Mucosa of stomach (tissue), 1 donor: ENCODE measurements around the gene CSTF1.

Source experiments
- H3K27me3 ChIP-seq: one replicate; pipeline ENCODE4 v1.7.0; 2013; ENCODE audit warnings: mild to moderate bottlenecking, low read length; ENCODE audit not compliant: control insufficient read depth, insufficient read depth
- H3K36me3 ChIP-seq: one replicate; pipeline ENCODE4 v1.7.0; 2013; ENCODE audit warnings: low read length; ENCODE audit not compliant: control insufficient read depth, insufficient read depth
- H3K4me1 ChIP-seq: one replicate; pipeline ENCODE4 v1.7.0; 2013; ENCODE audit warnings: mild to moderate bottlenecking, low read length; ENCODE audit not compliant: control insufficient read depth, insufficient read depth
- H3K4me3 ChIP-seq: one replicate; pipeline ENCODE4 v1.7.0; 2013; ENCODE audit warnings: low read length
- H3K9ac ChIP-seq: one replicate; pipeline ENCODE4 v1.7.0; 2013; ENCODE audit warnings: mild to moderate bottlenecking, low read length, moderate library complexity
- H3K9me3 ChIP-seq: one replicate; pipeline ENCODE4 v1.7.0; 2013; ENCODE audit warnings: mild to moderate bottlenecking, low read length, moderate library complexity; ENCODE audit not compliant: control insufficient read depth
- donor health status: Pancreatic carcinoma.

The CSTF1 gene

DNA sequence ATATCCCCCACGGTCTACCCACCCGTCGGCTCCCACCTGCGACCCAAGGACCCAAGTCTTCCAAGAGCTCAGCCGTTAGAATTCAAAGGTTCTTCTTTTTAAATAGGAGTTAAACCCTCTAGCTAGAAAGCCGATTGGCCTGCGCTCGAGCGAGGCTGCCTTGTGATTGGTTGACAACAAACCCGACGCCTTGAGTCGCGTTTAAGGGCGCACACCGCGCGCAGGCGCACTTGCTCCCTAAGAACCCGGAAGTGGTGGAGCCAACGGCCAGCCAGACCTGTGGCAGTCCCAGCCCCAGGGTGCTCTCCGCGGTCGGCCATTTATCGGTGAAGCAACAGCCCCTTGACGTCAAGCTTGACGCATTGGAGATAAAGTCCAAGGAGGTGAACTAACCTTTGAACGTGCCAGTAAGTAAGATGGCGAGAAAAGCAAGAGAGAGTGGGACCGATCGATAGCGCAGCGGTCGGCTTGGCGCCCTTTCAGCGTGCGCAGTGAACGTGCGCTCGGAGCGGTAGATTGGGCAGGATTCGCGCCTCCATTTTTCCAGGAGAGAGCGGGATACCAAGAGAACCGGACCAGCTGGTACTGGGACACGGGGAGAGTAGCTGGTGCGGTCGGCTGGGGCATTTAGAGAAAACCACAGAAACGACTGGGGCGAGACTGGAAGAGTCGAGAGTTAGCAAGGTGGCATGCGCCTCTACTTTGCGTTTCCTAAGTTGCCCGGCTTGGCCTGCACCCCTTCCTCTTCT is at the start of gene CSTF1, which contains the start of gene AURKA:
TSS of gene CSTF1 (plus strand) at position 514 of the 749 bp plus-strand sequence. CDS start 2,908 bp downstream, outside the sequence.
TSS of gene AURKA (minus strand) at position 84 of the 749 bp plus-strand sequence. CDS start 4,018 bp downstream, outside the sequence.
- Histone ChIP-seq H3K36me3 (peaks cover 4% of the 10 kb centered on the region), H3K4me1 (peaks cover 7% of the 10 kb centered on the region), H3K27me3 (no peaks in the 10 kb centered on the region), H3K9me3 (no peaks in the 10 kb centered on the region), H3K9ac (peak within 1 kb of the TSS; percentile 92), H3K4me3 (peak within 1 kb of the TSS; percentile 77)

GRCh38 chr20:56342783-56343182 is 49.7 kb upstream of the CSTF1 start:
- Histone ChIP-seq H3K9ac (no peak overlapping the region), H3K36me3 (no peaks in the 10 kb centered on the region), H3K4me3 (no peak overlapping the region), H3K9me3 (no peaks in the 10 kb centered on the region), H3K4me1 (no peaks in the 10 kb centered on the region), H3K27me3 (peaks cover 20% of the 10 kb centered on the region)

GRCh38 chr20:56343861-56344381 is 48.5 kb upstream of the CSTF1 start:
- Histone ChIP-seq H3K4me1 (no peaks in the 10 kb centered on the region), H3K9me3 (no peaks in the 10 kb centered on the region), H3K9ac (no peak overlapping the region), H3K27me3 (peaks cover 20% of the 10 kb centered on the region), H3K36me3 (no peaks in the 10 kb centered on the region), H3K4me3 (no peak overlapping the region)

DNA sequence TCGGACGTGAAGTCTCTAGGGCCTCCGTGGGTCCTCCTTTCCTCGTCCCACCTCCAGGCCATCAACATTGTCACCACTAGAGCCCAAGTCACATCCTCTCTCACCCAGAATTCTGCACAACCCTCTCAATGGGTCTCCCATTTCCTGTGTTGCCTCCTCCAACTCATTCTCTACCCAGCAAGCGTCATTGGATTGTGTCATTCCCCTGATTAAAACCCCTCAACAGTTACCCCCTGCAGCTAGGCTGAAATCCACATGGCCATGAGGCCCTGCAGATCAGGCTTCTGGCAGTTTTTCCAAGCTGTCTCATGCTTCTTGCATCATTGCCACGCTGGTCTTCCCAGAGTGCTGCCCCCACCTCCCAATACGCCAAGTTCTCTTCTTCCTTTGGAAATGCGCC is 46.5 kb upstream of the CSTF1 start:
- peaks cover 20% of the 10 kb centered on the region for H3K27me3 ChIP-seq

DNA sequence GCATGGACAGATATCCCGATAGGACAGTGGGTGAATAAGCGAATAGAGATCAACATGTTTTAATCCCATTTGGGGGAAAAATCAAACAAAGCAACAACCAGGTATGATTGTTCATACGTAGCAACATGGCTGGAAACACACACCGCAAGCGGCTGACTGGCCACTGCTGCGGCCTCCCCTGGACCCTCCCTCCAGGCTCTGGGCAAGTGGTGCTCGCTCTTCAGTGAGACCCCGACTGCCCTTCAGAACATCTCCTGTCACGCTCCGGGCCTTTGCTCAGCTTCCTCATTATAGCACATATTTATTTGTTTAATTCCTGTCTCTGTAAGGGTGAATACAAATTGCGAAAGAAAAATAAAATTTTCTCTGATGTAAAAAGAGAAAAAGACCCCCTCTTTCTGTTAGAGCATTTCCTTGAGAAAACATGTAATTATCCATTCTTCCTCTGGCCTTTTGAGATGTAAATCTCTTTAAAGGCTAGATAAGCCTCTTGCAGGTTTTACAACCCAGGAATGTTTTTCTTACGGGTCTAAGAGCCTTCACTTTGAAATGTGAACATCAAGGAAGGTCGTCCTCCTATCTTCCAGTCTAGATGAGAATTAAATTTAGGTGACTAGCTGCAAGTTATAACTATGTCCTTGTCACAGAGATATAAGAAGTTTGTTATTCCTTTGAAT is 44.7 kb upstream of the CSTF1 start:
- H3K9ac ChIP-seq = no peak overlapping the region
- H3K9me3 ChIP-seq = no peaks in the 10 kb centered on the region
- H3K4me3 ChIP-seq = no peak overlapping the region
- no peaks in the 10 kb centered on the region for H3K36me3 ChIP-seq
- peaks cover 20% of the 10 kb centered on the region for H3K27me3 ChIP-seq
- H3K4me1 ChIP-seq = no peaks in the 10 kb centered on the region

More for the DNA sequence above, 46.5 kb upstream of the CSTF1 start:
- no peaks in the 10 kb centered on the region for H3K4me1 ChIP-seq
- H3K9me3 ChIP-seq = no peaks in the 10 kb centered on the region
- no peak overlapping the region for H3K9ac ChIP-seq
- no peak overlapping the region for H3K4me3 ChIP-seq
- H3K36me3 ChIP-seq = no peaks in the 10 kb centered on the region

- no peak overlapping the region for H3K9ac ChIP-seq
- H3K4me3 ChIP-seq = no peak overlapping the region
- H3K4me1 ChIP-seq = no peaks in the 10 kb centered on the region
Measured at GRCh38 chr20:56348305-56348693, 44.1 kb upstream of the CSTF1 start.

DNA sequence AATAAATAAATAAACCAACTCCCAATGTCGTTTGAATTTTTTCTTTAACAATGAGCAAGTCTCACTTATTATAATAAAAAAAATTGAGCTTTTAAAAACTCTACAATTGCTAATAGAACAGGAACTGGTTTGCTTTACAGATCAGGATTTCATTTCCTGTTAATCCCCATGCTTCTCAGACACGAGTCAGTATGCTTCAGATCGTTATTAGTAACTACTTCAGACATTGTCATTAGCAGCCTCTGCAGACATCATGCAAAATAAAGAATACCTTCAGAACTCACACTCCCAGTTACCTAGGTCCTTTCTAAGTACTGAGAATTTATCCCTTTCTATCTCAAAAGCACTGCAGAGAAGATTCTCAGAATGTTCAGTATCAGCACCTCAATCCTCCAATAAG is 43.7 kb upstream of the CSTF1 start:
- Histone ChIP-seq H3K9me3 (no peaks in the 10 kb centered on the region), H3K9ac (no peak overlapping the region), H3K4me3 (no peak overlapping the region), H3K27me3 (peaks cover 10% of the 10 kb centered on the region), H3K36me3 (no peaks in the 10 kb centered on the region), H3K4me1 (no peaks in the 10 kb centered on the region)

More at GRCh38 chr20:56348305-56348693, 44.1 kb upstream of the CSTF1 start:
- no peaks in the 10 kb centered on the region for H3K9me3 ChIP-seq
- H3K36me3 ChIP-seq = no peaks in the 10 kb centered on the region
- H3K27me3 ChIP-seq = peaks cover 15% of the 10 kb centered on the region

GRCh38 chr20:56350842-56351241 is 41.6 kb upstream of the CSTF1 start:
- Histone ChIP-seq H3K36me3 (no peaks in the 10 kb centered on the region), H3K4me3 (no peak overlapping the region), H3K9me3 (no peaks in the 10 kb centered on the region), H3K4me1 (no peaks in the 10 kb centered on the region), H3K9ac (no peak overlapping the region), H3K27me3 (no peaks in the 10 kb centered on the region)

DNA sequence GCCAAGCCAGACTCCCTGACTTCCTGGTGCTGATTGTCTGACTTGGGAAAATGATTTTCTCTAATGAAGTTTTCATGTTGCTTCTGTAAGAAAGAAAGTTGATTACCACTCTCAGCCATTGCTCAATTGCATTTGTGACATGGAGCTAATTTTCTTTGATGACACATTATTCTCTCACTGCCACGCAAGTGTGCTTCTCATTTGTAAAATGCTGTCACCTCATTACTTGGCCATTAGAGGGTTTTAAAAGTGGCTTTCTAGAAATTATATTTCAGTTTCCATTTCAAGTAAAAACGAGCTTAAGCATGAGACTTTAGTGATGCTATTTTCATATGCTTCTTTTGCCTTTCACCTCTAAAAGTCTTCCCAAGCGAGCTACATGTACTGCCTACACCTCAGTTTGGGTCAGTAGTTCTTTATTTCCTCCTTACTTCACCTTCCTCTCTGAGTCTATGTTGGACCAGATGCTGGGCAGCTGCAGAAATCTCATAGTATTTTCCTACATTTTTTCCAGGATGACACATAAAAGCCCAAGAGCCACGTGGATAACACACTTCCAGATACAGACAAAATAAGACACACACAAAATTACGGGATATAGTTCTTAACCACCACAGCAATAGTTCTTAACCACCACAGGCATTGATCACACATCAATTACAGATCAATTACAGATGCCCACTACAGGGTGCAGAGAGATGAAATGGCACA is 39.9 kb upstream of the CSTF1 start:
- Histone ChIP-seq H3K36me3 (no peaks in the 10 kb centered on the region), H3K27me3 (no peaks in the 10 kb centered on the region), H3K9me3 (no peaks in the 10 kb centered on the region), H3K4me3 (no peak overlapping the region), H3K4me1 (no peaks in the 10 kb centered on the region), H3K9ac (no peak overlapping the region)

DNA sequence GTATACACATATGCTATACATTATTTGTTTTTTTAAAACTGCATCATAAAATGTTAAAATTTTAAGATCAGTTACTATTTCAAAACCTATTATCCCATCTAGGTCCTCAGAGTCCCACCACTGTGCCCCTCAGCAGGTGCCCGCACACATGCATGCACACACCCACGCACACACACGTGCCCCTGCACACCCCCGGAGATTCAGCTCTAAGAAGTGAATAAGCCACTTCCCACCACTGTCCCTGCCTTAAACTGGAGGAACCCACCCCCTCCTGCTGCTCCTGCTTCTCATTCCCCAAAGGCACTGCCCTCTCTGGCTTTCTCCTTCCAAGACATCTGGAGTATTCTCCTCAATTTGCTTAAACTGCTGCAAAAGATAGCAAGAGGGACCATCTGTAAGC is 39.1 kb upstream of the CSTF1 start:
- Histone ChIP-seq H3K4me3 (no peak overlapping the region), H3K9me3 (no peaks in the 10 kb centered on the region), H3K9ac (no peak overlapping the region), H3K36me3 (no peaks in the 10 kb centered on the region), H3K4me1 (no peaks in the 10 kb centered on the region), H3K27me3 (no peaks in the 10 kb centered on the region)

DNA sequence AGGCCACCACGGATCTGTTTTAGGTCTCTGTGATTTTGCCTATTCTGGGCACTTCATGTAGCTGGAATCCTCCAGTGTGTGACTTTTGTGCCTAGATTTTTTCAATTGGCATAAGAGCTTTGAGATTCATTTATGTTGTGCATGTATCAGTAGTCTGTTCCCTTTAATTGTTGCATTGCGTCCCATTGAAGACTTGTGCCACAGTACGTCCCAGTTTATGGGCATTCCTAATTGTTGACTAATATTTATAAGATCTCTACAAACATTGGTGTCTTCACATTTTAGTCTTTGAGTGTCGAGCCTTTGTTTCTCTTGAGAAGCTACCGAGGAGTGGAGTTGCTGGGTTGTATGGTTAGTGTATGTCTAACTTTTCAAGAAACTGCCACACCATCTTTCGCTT is 34.4 kb upstream of the CSTF1 start:
- Histone ChIP-seq H3K9ac (no peak overlapping the region), H3K9me3 (no peaks in the 10 kb centered on the region), H3K36me3 (no peaks in the 10 kb centered on the region), H3K4me3 (no peak overlapping the region), H3K27me3 (no peaks in the 10 kb centered on the region), H3K4me1 (no peaks in the 10 kb centered on the region)
